Posterior cingulate gyrus (tissue), 11 donors: Measurements from ENCODE around the gene FRMD4A.

Source experiments
- DNase-seq, 10 donors: peaks; one replicate each; pipeline versions ENCODE4 v3.0.0 to v3.0.0-alpha.2; 2020 to 2021; ENCODE audit warnings: mixed read lengths in 3 of 10
- intact Hi-C: fragments of 100-400 bp; cut with DNase I; formaldehyde crosslinking; loops from one replicate; pipeline ENCODE4 v1.15.1; 2023

The FRMD4A gene

GRCh38 chr10:14330388-14331061 is at the start of gene FRMD4A:
Gene FRMD4A (minus strand): TSS chr10:14330924.
- peak in 4 of 10 donors; percentile 37 to 86 (median 54) for DNase-seq
- intact Hi-C loops, result no loop called here

DNA sequence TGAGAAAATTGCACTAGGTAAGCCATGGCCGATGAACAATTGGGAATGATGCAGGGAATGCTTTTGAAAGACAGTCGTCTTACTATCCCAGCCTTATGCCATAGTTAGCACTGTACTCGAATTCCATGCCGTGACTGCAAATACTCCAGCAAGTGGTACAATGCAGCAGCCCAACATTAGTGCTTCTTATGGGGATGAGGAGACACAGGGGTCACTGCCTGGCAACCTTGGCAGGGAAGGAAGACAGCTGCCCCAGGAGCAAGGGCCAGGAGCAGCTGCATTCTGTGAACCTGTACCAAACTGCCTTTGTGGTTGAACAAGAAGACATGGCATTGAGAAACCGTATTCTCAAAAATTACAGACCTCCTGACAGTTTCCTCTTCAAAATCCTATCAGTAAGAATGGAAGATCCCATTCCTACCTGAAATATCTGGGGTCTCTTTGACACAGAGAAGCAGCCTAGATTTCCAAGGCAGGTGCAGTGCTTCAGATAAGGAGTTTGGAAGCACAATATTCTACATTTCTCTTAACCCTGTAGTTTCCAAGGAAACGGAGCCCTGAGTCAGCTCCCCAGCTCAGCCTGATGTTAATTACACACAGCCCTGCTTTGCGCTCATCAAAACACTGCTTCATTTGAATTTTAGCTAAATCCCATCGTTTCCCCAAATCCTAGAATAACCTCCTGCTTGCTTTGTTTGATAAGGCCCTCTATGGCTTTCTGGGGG is 49.0 kb upstream of the FRMD4A start:
- DNase-seq, result no peak

GRCh38 chr10:14378387-14378960 is 47.8 kb upstream of the FRMD4A start:
- intact Hi-C loops, result no loop called here
- DNase-seq, result no peak

More for the DNA sequence above, 49.0 kb upstream of the FRMD4A start:
- intact Hi-C loops, result no loop called here

- intact Hi-C loops, result no loop called here
- DNase-seq, result no peak
Observed at GRCh38 chr10:14377591-14378175, 47.0 kb upstream of the FRMD4A start.

DNA sequence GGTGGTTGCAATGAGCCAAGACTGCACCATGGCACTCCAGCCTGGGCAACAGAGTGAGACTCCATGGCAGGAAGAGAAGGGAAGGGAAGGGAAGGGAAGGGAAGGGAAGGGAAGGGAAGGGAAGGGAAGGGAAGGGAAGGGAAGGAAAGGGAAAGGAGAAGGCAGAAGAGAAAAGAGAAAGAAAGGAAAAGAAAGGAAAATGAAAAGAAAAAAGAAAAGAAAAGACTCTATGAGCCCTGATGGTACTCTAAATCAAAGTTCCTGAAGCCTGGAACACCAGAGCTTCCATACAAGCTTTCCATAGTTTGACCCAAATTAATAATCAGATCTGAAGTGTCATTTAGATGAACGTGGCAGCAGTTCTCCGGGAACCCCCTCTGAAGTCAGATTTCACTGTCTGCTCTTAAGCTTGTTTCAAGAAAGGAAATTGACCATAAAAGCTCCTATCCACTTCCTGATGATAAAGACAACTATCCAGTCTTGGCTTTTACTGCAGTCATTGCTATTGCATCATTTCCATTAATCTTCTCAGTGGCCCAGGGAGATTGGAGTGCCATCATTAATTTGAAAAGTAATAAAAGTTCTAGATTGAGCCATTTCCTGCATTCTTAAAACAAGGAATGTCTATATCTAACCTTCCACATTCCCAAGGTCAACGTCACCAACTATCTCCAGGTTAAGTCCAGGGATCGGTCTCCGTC is 44.2 kb upstream of the FRMD4A start:
- intact Hi-C loops, result no loop called here
- DNase-seq, result no peak

DNA sequence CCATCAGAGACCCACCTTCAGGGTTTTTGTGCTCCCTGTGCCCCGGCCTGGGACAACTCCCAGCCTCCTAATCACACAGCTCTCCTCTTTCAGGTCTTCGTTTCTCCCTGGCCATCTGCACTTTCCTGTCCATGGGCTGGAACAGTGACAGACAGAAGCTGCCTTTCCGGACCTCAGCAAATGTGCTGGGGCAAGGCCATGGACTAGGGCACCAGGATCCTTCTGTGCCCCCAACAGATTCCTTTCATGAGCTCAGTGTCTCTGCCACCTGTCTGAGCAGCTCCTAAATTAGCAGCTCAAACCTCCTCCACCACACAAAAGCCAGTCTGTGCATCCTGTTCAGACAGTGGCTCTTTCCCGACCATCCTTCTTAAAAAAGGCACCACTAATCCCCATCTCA is 41.9 kb upstream of the FRMD4A start:
- DNase-seq, result no peak
- intact Hi-C loops, result no loop called here

- intact Hi-C loops, result no loop called here
- DNase-seq, result no peak
Observed at GRCh38 chr10:14371581-14371980, 40.9 kb upstream of the FRMD4A start.

DNA sequence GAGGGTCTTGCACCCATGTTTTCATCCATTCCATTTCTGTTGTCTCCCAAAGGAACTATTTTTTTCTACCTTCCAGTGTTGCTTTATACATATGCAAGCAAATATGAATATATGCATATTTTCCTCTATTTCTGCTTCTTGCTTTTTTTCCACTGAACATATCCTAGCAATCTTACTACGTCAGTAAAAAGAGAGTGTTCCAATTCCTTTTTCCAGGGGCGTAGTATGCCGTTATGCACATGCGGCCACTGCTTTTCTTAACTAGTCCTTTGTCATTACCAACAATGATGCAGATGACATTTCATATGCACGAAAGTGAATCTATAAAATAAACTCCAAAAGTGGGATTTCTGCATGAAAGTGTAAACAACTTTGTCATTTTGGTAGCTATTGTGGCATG is 40.2 kb upstream of the FRMD4A start:
- DNase-seq, result no peak
- intact Hi-C loops, result no loop called here

DNA sequence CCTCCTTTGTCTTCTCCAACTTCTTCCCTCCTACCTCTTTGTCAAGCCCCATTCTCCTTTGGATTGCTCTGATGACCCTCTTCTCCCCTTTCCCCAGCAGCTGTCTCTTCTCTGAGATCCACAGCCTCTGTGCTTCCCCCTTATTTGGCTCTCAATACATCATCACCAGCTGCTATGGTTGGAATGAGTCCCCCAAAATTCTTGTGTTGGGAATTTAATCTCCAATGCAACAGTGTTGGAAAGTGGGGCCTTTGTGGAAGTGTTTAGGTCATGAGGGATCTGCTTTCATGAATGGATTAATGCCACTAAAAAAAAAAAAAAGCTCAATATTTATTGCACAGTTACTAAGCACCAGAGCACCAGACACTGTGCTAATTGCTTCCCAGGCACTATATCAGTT is 39.2 kb upstream of the FRMD4A start:
- intact Hi-C loops, result no loop called here
- DNase-seq, result no peak

- no peak for DNase-seq
Observed at GRCh38 chr10:14366760-14367159, 36.0 kb upstream of the FRMD4A start.

DNA sequence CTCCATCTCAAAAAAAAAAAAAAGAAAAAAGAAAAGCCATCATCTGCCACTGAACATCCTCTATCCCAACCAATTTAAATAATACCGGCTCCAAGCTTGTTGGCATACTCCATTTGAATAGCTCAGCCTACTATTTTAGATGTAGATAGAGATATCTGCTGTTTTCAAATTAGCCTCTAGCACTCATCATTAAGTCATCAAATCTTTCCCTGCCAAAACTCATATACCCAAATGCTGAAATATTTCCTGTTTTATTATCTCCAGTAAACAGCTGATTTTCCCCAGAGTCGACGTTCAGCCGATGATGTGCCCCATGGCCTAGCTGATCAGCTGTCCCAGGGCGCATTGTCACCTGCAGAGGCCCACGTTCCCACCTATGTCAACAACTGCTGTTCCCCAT is 34.5 kb upstream of the FRMD4A start:
- intact Hi-C loops, result no loop called here
- DNase-seq, result no peak

More at GRCh38 chr10:14366760-14367159, 36.0 kb upstream of the FRMD4A start:
- intact Hi-C loops, result no loop called here

GRCh38 chr10:14362104-14362503 is 31.4 kb upstream of the FRMD4A start:
- intact Hi-C loops, result no loop called here
- no peak for DNase-seq

GRCh38 chr10:14360961-14361360 is 30.2 kb upstream of the FRMD4A start:
- intact Hi-C loops, result no loop called here
- DNase-seq, result no peak

GRCh38 chr10:14360515-14360914 is 29.8 kb upstream of the FRMD4A start:
- intact Hi-C loops, result no loop called here
- no peak for DNase-seq

- DNase-seq, result no peak
- intact Hi-C loops, result no loop called here
Observed at GRCh38 chr10:14358886-14359573, 28.3 kb upstream of the FRMD4A start.

DNA sequence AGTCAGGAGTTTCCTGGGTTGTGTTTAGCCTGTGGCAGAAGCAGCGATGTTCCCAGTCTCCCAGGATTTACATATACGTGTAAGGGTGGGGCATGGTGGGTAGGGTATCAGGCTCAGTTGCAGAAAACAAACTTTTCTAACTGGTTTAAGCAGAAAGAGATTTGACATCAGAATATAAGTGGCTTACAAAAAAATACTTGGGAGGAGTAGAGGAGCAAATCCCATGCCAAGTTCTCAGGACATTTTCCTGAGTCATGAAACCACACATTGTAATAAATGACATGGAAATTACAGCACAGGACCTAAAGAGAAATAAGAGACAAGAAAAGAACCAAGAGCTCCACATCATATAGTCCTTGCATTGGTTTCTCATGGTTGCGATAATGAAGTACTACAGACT is 26.2 kb upstream of the FRMD4A start:
- intact Hi-C loops, result no loop called here
- DNase-seq, result no peak

DNA sequence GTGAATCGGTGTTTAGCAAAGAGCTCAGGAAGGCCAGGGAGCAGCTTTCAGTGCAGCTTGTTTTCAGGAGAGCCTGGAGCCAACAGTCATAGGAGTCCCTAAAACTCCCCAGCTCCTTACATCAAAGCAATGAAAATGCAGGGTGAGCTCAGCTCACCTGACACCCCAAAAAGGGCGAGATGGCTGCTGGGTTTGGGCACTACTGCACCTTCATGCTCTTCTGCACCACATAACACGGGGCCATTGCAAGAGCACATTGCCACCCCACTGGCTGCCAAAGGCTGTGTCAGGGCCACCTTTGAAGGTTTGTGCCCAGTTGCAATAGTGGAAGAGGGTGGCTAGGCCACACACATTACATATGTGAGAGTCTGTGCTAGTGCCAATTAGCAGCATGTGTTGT is 25.0 kb upstream of the FRMD4A start:
- DNase-seq, result no peak
- intact Hi-C loops, result no loop called here

- DNase-seq, result no peak
- intact Hi-C loops, result no loop called here
Observed at GRCh38 chr10:14353291-14353913, 22.7 kb upstream of the FRMD4A start.

GRCh38 chr10:14350006-14350405 is 19.3 kb upstream of the FRMD4A start:
- no peak for DNase-seq

DNA sequence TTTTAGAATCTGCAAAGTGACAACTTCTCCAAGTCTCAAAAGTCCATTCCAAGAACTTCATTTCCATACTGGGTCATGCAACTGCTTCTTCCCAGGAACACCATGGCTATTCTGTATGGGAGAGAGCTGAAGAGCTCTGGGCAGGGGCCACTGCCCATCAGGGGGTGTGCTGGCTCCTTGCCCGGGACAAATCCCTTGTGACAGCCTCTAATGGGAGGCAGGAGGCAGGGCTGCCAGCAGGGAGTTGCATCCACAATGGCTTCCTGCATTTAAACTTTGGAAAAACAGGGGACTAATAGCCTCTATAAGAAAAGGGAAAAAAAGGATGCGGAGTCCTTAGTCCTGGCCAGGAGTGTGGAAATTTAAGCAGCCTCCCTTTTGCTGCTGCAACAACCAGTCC is 18.4 kb upstream of the FRMD4A start:
- intact Hi-C loops, result no loop called here
- peak in 6 of 10 donors; percentile 33 to 86 (median 62) for DNase-seq

More at GRCh38 chr10:14350006-14350405, 19.3 kb upstream of the FRMD4A start:
- intact Hi-C loops, result no loop called here
